Hypothalamus (tissue), 51 donors: Measurements from ENCODE around the gene RAB42.

ENCODE experiments used
- DNase-seq, 51 donors: peaks; one replicate each; lab custom pipeline; 2025; lab: John Stamatoyannopoulos, UW

Gene RAB42

GRCh38 chr1:28642847-28643635 lies 51.0 kb downstream of the RAB42 start, which contains the start of gene TAF12:
TAF12 (minus strand) TSS chr1:28643067; CDS start chr1:28622081, 20,986 bp downstream.
- peak; percentile 41 to 95 (median 86) for DNase-seq

DNA sequence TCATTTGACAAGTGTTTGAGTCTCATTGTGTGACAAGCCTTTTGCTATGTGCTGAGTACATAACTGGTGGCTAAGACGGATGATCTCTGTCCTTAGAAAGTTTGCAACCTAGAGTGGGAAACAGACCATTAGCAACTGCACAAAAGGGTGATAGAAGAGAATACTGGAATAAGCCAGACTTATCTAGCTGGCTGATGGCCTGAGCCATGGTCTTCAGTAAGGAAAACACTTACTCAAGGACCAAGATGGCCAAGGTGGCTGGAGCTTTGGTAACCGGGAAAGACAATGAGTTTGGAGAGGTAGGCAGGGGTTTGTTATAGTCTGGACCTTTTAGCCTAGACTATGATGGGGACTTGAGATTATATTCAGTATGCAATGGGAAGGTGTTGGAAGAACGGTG lies 52.4 kb downstream of the RAB42 start:
- no peak for DNase-seq
